Renal cortical epithelial cell (primary cell): Measurements from ENCODE around the gene MUC20. TPM values are rescaled to one million over a fixed set of nuclear protein-coding genes. Genes with fewer than 3 reads are reported as not detected.
"Not testable (repeated sequence)": the region's sequence is repeated elsewhere in the genome, so short reads cannot be mapped to it uniquely, and the experiment has no call there.

Experiments used
- DNase-seq: peaks from one replicate; pipeline ENCODE4 v3.0.0-alpha.2; 2011; ENCODE audit warnings: low read depth
- total RNA-seq: library from RNA; depleted of rRNA; stranded (reverse); fragments of >200 nt; gene quantifications from 2 replicates; pipeline ENCODE4 v1.2.3, GENCODE V29; 2014

The MUC20 gene
- total RNA-seq, 1 donor from 2014 or later = 1.1 TPM

- no peak for DNase-seq
Observed at GRCh38 chr3:195729476-195730251, 8.9 kb downstream of the MUC20 start.

GRCh38 chr3:195731356-195731905 lies 10.7 kb downstream of the MUC20 start:
- no peak for DNase-seq

- no peak for DNase-seq
Observed at GRCh38 chr3:195732940-195733339, 12.2 kb downstream of the MUC20 start.

- no peak for DNase-seq
Observed at GRCh38 chr3:195735036-195735695, 14.4 kb downstream of the MUC20 start.

- DNase-seq = no peak
Observed at GRCh38 chr3:195736866-195737490, 16.2 kb downstream of the MUC20 start.

- DNase-seq = not testable (repeated sequence)
Observed at GRCh38 chr3:195737782-195738181, 17.0 kb downstream of the MUC20 start.

GRCh38 chr3:195738274-195739044 lies 17.7 kb downstream of the MUC20 start:
- DNase-seq = no peak

- no peak for DNase-seq
Observed at GRCh38 chr3:195739561-195740111, 18.9 kb downstream of the MUC20 start.

GRCh38 chr3:195744437-195744836 lies 23.7 kb downstream of the MUC20 start:
- no peak for DNase-seq

GRCh38 chr3:195746346-195746745 lies 25.6 kb downstream of the MUC20 start:
- no peak for DNase-seq

- no peak for DNase-seq
Observed at GRCh38 chr3:195746751-195747150, 26.0 kb downstream of the MUC20 start.

- DNase-seq = no peak
Observed at GRCh38 chr3:195748661-195749060, 27.9 kb downstream of the MUC20 start.

GRCh38 chr3:195749101-195749500 lies 28.3 kb downstream of the MUC20 start:
- DNase-seq = not testable (repeated sequence)

- no peak for DNase-seq
Observed at GRCh38 chr3:195750797-195751520, 30.2 kb downstream of the MUC20 start.

- DNase-seq = no peak
Observed at GRCh38 chr3:195751560-195751959, 30.8 kb downstream of the MUC20 start.

- no peak for DNase-seq
Observed at GRCh38 chr3:195752066-195752465, 31.3 kb downstream of the MUC20 start.

- DNase-seq = no peak
Observed at GRCh38 chr3:195752546-195753331, 32.0 kb downstream of the MUC20 start.

- DNase-seq = no peak
Observed at GRCh38 chr3:195753581-195753980, 32.8 kb downstream of the MUC20 start.

GRCh38 chr3:195754141-195754540 lies 33.4 kb downstream of the MUC20 start:
- no peak for DNase-seq

GRCh38 chr3:195754906-195755305 lies 34.1 kb downstream of the MUC20 start:
- no peak for DNase-seq
